HEK293T (cell line): ENCODE results near the gene RPL15.

Experiments used
- CTCF ChIA-PET: fragments of 350-600 bp; formaldehyde crosslinking; extraction: SDS; loops from one replicate; lab custom pipeline; 2021; ENCODE audit warnings: antibody characterized with exemption, inconsistent platforms; lab: Yijun Ruan, JAX
- POLR2A ChIA-PET: fragments of 350-600 bp; formaldehyde crosslinking; extraction: SDS; loops from one replicate; lab custom pipeline; 2020; ENCODE audit warnings: antibody characterized with exemption, inconsistent platforms; lab: Yijun Ruan, JAX
- DNase-seq: peaks from one replicate; pipeline ENCODE4 v3.0.0; 2012; ENCODE audit warnings: mixed read lengths; ENCODE audit errors: extremely low spot score
- ARNT ChIP-seq: fragments of 450-650 bp; IDR thresholded peaks from 2 replicates; pipeline ENCODE4 v1.6.1; 2017; ENCODE audit warnings: mild to moderate bottlenecking
- BHLHE40 ChIP-seq: fragments of 450-650 bp; IDR thresholded peaks from 2 replicates; pipeline ENCODE4 v1.6.1; 2016; ENCODE audit warnings: mild to moderate bottlenecking, moderate library complexity, borderline replicate concordance
- CTBP1 ChIP-seq: fragments of 450-650 bp; IDR thresholded peaks from 2 replicates; pipeline ENCODE4 v1.6.1; 2016; ENCODE audit warnings: borderline replicate concordance
- ELF4 ChIP-seq: fragments of 450-650 bp; IDR thresholded peaks from 2 replicates; pipeline ENCODE4 v1.6.1; 2017; ENCODE audit warnings: antibody characterized with exemption
- FOXA1 ChIP-seq: fragments of 450-650 bp; IDR thresholded peaks from 2 replicates; pipeline ENCODE4 v1.6.1; 2016; ENCODE audit warnings: mild to moderate bottlenecking
- FOXK2 ChIP-seq: fragments of 450-650 bp; IDR thresholded peaks from 2 replicates; pipeline ENCODE4 v1.6.1; 2016; ENCODE audit warnings: mild to moderate bottlenecking
- FOXM1 ChIP-seq: fragments of 450-650 bp; IDR thresholded peaks from 2 replicates; pipeline ENCODE4 v1.6.1; 2017; ENCODE audit warnings: mild to moderate bottlenecking, borderline replicate concordance
- HDGF ChIP-seq: fragments of 450-650 bp; IDR thresholded peaks from 2 replicates; pipeline ENCODE4 v1.6.1; 2017; ENCODE audit warnings: antibody characterized with exemption, borderline replicate concordance
- L3MBTL2 ChIP-seq: fragments of 450-650 bp; conservative IDR thresholded peaks from 2 replicates; pipeline ENCODE4 v1.6.1; 2016; ENCODE audit warnings: mild to moderate bottlenecking
- LEF1 ChIP-seq: fragments of 450-650 bp; IDR thresholded peaks from 2 replicates; pipeline ENCODE4 v1.6.1; 2017; ENCODE audit warnings: mild to moderate bottlenecking, borderline replicate concordance
- NFRKB ChIP-seq: fragments of 450-650 bp; IDR thresholded peaks from 2 replicates; pipeline ENCODE4 v1.6.1; 2016; ENCODE audit warnings: mild to moderate bottlenecking, moderate library complexity
- SP1 ChIP-seq: fragments of 450-650 bp; IDR thresholded peaks from 2 replicates; pipeline ENCODE4 v1.6.1; 2017
- SUZ12 ChIP-seq: fragments of 450-650 bp; IDR thresholded peaks from 2 replicates; pipeline ENCODE4 v1.6.1; 2016; ENCODE audit warnings: mild to moderate bottlenecking
- TARDBP ChIP-seq: fragments of 450-650 bp; IDR thresholded peaks from 2 replicates; pipeline ENCODE4 v1.6.1; 2016
- ZNF384 ChIP-seq: fragments of 450-650 bp; IDR thresholded peaks from 2 replicates; pipeline ENCODE4 v1.6.1; 2016
- TF ChIP-seq, protein P1 (sequence below): fragments of 450-650 bp; IDR thresholded peaks from 2 replicates; pipeline ENCODE4 v1.6.1; 2016

The RPL15 gene

DNA sequence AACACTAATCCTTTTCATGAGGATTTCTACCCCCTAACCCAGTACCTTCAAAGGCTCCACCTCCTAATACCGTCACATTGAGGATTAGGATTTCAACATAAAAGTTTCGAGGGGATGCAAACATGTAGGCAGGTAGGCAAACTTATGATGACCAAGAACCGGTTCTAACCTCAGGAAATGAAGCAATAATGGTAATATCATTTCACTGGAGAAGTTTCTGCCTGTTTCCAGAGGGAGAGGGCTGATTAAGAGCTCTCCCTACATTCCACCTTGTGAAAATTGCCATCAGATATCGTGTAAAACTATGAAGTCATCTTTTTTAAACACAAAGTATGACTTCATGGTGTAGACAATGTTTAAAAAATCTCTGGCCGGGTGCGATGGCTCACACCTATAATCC, 31.7 kb upstream of the RPL15 start:
- DNase-seq, result no peak
- TF ChIP-seq ELF4 (no peak), SP1 (no peak), L3MBTL2 (no peak), LEF1 (no peak), CTBP1 (no peak), BHLHE40 (no peak), FOXK2 (no peak), SUZ12 (no peak), HDGF (no peak), NFRKB (no peak), FOXM1 (no peak), ARNT (no peak), FOXA1 (no peak), ZNF384 (no peak)
- TF ChIP-seq, protein P1, sequence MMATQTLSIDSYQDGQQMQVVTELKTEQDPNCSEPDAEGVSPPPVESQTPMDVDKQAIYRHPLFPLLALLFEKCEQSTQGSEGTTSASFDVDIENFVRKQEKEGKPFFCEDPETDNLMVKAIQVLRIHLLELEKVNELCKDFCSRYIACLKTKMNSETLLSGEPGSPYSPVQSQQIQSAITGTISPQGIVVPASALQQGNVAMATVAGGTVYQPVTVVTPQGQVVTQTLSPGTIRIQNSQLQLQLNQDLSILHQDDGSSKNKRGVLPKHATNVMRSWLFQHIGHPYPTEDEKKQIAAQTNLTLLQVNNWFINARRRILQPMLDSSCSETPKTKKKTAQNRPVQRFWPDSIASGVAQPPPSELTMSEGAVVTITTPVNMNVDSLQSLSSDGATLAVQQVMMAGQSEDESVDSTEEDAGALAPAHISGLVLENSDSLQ, result no peak
- POLR2A ChIA-PET, result interaction anchor here (3.9 kb wide), 1 partner anchor 31 kb away, joined by 13 read pairs; the partner anchor contains the start of genes NKIRAS1 and RPL15
- CTCF ChIA-PET, result interaction anchor here (0.6 to 0.9 kb wide), 2 partner anchors 37 to 795 kb away, joined by 4 read pairs; no protein-coding TSS in a partner anchor

DNA sequence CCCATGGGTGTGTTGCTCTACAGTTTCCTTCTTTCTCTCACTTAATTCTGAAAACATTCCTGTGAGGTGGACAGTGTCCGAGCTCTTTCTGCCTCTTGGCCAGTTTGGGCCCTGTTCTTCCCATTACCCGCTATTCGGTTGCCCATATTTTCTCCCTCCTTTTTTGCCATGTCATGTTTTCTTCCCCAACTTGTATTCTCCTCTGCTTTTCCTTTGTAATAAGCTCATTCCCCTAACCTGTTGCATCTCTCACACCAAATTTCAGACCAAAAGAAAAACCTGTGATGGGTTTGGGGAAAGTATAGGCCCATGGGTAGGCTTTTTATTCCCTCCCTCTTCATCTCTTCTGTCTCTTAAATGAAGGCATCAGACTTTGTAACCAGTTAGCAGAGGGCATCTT, 30.6 kb upstream of the RPL15 start:
- ChIA-PET CTCF (no interaction called here), POLR2A (interaction anchor here (3.9 kb wide), 1 partner anchor 30 kb away, joined by 13 read pairs; the partner anchor contains the start of genes NKIRAS1 and RPL15)
- no peak for TF ChIP-seq FOXM1
- no peak for TF ChIP-seq TARDBP
- no peak for TF ChIP-seq LEF1
- TF ChIP-seq FOXA1, result no peak
- no peak for TF ChIP-seq NFRKB
- no peak for TF ChIP-seq SP1
- DNase-seq, result no peak

DNA sequence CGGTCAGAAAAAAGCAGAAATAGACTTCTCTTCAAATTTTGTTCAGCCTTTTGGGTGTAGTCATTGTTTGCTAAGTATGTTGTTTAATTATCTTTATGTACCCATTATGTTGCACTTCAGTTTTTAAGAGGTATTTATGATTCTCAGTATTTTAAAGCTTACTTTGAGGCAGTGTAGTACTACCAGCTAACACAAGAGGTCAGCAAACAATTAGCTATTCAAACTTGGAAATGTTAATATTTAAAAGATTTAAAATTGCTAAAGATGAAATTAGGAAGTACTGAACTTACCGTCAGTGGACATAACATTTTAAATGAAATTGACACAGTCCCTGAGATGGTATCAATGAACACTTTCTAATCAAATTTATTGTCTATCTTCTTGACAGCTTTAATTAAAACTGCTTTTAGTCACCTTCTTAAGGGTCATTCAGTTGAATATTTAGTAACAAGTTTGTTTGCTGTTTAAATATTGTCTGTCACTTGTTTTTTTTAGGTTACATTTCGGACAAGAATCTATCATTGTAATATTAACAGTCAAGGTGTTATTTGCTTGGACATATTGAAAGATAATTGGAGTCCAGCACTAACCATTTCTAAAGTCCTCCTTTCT, 28.2 kb upstream of the RPL15 start:
- POLR2A ChIA-PET, result interaction anchor here (1.0 kb wide), 2 partner anchors 28 to 29 kb away, joined by 3 to 6 read pairs; partner anchors contain the start of genes NKIRAS1 and RPL15
- CTCF ChIA-PET, result interaction anchor here (0.9 to 1.6 kb wide), 5 partner anchors 23 to 101 kb away, joined by 3 to 8 read pairs (median 4); no protein-coding TSS in a partner anchor
- TF ChIP-seq HDGF, result no peak
- TF ChIP-seq SUZ12, result no peak
- no peak for TF ChIP-seq ZNF384
- TF ChIP-seq FOXM1, result no peak
- DNase-seq, result no peak

DNA sequence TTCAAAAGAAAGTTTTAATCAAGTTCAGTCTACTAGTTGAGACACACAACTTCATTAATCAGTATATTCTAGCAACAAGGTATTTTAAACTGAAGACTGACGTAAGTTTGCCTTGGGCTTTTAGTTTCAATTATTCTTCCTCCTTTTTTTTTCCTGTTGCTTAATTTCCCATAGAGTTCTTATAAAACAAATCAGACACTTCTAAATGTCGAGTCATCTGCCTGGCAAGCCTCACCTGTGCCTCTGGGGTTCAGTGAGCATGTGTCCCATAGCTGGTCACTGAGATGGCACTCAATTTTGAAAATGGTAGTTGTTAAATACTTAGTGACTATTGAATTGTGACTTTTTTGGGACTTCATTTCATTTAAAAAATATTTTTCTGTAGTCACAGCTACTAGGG, 27.5 kb upstream of the RPL15 start:
- TF ChIP-seq ZNF384 (no peak), L3MBTL2 (no peak), HDGF (no peak), FOXA1 (no peak), TARDBP (no peak), CTBP1 (no peak), BHLHE40 (no peak), ELF4 (no peak), SUZ12 (no peak), NFRKB (no peak), FOXM1 (no peak), LEF1 (no peak), FOXK2 (no peak), SP1 (no peak), ARNT (no peak)
- TF ChIP-seq, protein P1, result no peak
- ChIA-PET CTCF (interaction anchor here (1.2 to 1.6 kb wide), 2 partner anchors 24 to 79 kb away, joined by 4 to 8 read pairs; no protein-coding TSS in a partner anchor), POLR2A (interaction anchor here (5.2 kb wide), 1 partner anchor 28 kb away, joined by 35 read pairs; the partner anchor contains the start of genes NKIRAS1 and RPL15)
- no peak for DNase-seq

DNA sequence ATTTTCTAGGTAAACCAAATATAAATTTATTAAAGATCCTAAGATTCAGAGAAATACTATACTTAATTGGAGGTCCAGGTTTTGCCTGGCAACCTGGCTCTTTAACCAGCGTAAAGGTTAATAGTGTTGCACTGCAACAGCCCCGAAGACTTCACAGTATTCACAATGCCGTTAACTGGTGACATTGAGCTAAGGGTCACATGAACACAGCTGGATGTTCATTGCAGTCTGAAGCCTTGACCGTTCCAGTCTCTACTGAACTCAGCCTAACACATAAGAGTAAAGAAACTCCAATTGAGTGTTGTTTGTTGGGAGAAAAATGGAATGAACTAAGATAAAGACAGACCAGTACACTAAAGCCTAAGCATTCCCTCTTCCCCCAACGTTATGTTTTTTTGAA, 27.0 kb upstream of the RPL15 start:
- CTCF ChIA-PET, result no interaction called here
- TF ChIP-seq FOXK2 (no peak), NFRKB (no peak), SP1 (no peak), FOXA1 (no peak), ELF4 (no peak)
- DNase-seq, result no peak
- POLR2A ChIA-PET, result interaction anchor here (5.2 kb wide), 1 partner anchor 27 kb away, joined by 35 read pairs; the partner anchor contains the start of genes NKIRAS1 and RPL15

DNA sequence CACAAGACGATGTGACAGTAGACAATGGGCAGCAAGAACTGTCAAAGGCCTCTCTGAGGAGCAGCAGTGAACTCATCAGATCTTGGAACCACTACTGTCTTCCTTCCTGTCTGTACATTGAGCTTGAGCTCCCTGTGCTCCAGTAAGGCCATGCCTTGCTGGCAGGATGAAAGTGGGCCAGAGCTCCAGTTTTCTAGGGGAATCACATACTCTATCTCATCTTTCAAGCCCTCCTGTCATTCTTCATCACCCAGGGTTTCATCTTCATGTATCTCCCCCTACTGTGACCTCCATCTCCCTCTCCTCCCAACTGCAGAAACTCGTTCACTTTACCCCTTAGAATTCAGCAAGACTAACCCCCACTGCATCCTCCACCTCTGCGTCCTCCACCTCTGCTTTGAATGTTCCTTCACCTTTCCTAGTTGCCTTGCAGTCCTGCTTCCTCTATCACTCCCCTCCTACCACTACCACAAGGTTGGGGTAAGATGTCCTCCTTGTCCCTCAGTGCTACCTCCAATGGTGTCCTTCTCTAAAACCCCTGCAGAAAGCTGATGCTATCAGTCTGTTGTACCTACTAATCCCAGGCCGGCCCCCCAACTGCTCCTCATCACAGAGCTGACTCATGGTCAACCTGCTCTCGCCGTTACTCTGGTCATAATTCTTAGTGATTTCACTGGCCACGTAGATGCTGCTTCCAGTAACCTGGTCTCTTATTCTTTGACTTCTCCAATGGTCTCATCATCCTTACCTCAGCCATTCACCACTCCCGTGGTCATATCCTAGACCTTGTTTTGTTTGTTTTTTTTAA, 22.5 kb upstream of the RPL15 start:
- CTCF ChIA-PET, result interaction anchor here (0.9 kb wide), 1 partner anchor 194 kb away, joined by 5 read pairs; no protein-coding TSS in a partner anchor
- no peak for DNase-seq
- POLR2A ChIA-PET, result interaction anchor here (5.2 kb wide), 1 partner anchor 23 kb away, joined by 35 read pairs; the partner anchor contains the start of genes NKIRAS1 and RPL15
- TF ChIP-seq HDGF (no peak), TARDBP (no peak), ARNT (no peak), SUZ12 (no peak), FOXA1 (no peak), FOXK2 (no peak), FOXM1 (no peak), L3MBTL2 (no peak), NFRKB (no peak), SP1 (no peak), ELF4 (no peak), BHLHE40 (no peak), CTBP1 (no peak), ZNF384 (no peak), LEF1 (no peak)
- TF ChIP-seq, protein P1, result no peak
